ENCODE measurements around the gene DHX16.
"Not testable (repeated sequence)": the region's sequence is repeated elsewhere in the genome, so short reads cannot be mapped to it uniquely, and the experiment has no call there.

The DHX16 gene

DNA sequence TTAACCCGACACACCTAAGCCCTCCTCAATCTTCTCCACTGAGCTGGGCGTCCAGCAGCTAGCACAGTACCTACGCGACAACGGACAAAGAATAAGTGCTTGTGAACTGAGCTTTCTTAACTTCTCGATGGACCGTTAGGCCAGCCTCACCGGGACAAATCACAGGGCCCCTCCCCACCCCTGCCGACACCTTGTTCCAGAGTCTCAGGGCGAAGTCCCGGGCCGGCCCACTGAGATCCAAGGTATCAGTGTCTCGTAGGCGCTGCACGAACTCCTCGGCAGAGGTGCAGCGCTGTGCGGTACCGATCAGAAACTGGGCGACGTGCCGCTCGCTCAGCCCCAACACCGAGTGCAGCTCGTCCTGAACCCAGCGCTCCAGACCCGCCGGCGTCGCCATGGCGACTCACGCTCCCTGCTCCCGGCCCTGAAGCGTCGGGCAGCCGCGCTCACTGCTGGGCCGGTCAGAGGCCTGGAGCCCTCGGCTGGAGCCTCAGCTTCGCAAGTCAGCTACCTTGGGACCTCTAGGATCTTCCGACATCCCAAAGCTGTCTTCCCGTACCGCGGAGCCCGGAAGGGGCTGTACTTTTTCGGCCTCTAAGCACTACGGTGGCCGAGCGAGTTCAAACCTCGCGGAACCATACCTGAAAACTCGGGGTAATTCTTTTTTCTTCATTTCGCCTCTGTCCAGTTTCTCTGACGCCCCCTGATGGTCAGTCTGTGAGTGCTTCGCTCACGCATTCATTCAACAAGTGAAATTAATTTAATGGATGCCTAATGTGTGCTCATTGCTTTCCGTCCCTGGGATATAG is at the start of gene DHX16:
TSS of gene DHX16 (minus strand) at position 562 of the 809 bp plus-strand sequence. CDS start at position 397, 165 bp downstream.
- DNase-seq = peak; percentile 24 to 93 (median 82)

GRCh38 chr6:30722025-30722279 is 49.1 kb upstream of the DHX16 start:
- DNase-seq = peak in 2 of 14 donors; percentile 36 to 42

GRCh38 chr6:30721198-30722024 is 48.6 kb upstream of the DHX16 start:
- DNase-seq = peak in 13 of 14 donors; percentile 21 to 90 (median 70)

DNA sequence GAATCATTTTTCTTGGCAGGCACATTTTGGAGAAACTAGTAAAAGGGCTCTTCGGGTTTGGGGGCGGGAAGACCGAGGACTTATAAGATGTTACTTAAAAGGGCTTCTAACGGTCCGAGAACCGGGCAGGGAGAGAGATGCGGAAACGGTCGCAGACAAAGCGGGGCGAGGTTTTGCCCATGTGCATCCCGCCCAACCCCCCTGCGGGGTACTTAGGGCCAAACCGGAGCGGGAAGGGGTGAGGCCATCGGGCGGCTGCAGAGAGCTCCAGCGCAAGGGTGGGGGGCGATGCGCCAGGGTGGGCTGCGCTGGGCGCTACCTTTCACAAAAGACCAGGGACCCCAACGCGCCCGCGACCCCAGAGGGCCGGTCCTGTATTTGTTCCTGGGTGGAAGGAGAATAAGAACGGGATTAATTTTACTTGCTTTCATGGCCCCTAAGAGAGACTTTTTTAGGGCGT is 48.0 kb upstream of the DHX16 start:
- peak in 9 of 14 donors; percentile 15 to 73 (median 48) for DNase-seq

GRCh38 chr6:30719791-30720737 is 47.3 kb upstream of the DHX16 start, which contains the start of gene TUBB:
Gene TUBB (plus strand): TSS chr6:30720352. CDS start chr6:30720507, 155 bp downstream.
- peak; percentile 56 to 98 (median 95) for DNase-seq

DNA sequence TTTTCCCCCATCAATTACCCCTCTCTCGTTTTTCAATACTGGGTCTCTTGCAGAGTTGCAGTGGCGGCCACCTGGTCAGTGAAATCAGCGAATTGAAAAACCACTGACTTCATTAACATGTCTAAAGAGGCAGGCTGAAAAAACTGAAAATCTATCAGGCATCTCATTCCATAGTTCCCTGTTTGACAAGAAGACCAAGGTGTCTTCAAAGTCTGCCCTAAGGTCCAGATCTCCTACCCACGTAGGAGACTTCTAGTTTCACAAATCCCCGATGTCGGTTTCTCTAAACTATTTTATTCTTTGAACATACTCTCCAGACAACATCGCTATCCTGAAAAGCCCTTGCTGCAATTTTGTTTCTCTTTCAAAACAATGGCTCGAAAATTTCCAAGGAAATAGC is 46.5 kb upstream of the DHX16 start:
- DNase-seq = no peak

- not testable (repeated sequence) for DNase-seq
These were observed 45.3 kb upstream of the DHX16 start for GRCh38 chr6:30717845-30718720.

GRCh38 chr6:30717129-30717844 is 44.5 kb upstream of the DHX16 start, which contains the start of gene MDC1:
Gene MDC1 (minus strand): TSS chr6:30717281. CDS start chr6:30715175, 2,106 bp downstream.
- DNase-seq = peak; percentile 88 to 100 (median 98)

GRCh38 chr6:30716879-30717128 is 44.0 kb upstream of the DHX16 start:
- no peak for DNase-seq

GRCh38 chr6:30714263-30714662 is 41.5 kb upstream of the DHX16 start:
- DNase-seq = no peak

- no peak for DNase-seq
These were observed 39.7 kb upstream of the DHX16 start for GRCh38 chr6:30712441-30712945.

DNA sequence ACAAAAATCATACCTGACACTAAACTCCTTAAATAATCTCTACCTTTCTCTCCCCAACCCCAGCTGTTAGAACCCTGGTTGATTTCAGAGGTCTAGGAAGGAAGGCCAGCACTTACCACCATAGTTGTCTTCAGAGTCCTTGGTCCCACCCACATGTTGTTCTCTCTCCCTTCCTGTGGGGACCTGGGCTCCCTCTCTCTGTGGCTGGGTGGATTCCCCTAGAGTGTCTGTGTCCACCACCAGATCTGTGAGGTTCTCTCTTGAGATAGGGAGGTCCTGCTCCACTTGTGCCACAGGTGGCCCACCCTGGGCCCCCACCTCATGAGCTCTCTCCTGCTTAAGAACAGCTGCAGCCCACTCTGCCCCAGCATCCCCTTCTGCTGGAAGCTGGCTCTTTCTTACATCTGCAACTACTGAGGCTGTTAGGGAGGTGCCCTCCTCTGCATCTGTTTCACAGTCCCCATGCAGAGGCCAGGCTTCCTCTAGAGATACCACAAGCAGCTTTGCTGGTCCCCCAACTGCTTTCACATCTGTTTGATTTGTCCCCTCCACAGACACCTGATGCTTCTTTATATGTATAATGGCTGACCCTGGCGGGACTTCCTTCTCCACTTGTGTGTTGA is 39.1 kb upstream of the DHX16 start:
- no peak for DNase-seq

GRCh38 chr6:30709101-30709868 is 36.5 kb upstream of the DHX16 start:
- DNase-seq = no peak

DNA sequence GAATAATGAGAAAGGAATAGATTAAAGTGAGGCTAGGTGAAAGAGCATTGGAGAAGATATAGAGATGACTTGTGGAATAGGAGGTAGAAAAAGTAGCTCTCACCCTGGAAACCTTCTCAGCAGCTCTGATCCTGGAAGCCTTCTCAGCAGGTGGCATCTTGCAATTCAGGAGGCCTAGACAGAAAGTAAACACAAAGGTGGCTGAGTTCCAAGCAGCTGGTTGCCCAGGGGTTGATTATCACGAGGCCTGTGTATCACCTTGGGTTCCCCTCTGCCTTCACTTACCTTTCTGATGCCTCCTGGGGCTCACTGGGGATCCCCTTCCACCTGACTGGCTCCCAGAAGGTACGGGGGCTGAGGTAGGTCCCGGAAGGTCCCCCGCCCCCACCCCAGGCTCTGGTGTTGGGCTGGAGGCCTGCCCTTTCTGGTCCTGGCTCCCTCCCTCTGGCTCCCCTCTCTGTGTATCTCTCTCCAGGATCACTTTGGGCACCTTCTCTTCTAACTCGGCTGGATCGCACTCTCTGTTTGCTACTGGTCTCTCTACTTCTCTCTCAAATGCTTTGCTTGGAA is 34.6 kb upstream of the DHX16 start:
- DNase-seq = no peak

- DNase-seq = no peak
These were observed 32.8 kb upstream of the DHX16 start for GRCh38 chr6:30705620-30706019.

GRCh38 chr6:30703821-30704220 is 31.0 kb upstream of the DHX16 start:
- no peak for DNase-seq

- no peak for DNase-seq
These were observed 30.2 kb upstream of the DHX16 start for GRCh38 chr6:30703011-30703410.

GRCh38 chr6:30700340-30700739 is 27.5 kb upstream of the DHX16 start:
- DNase-seq = peak in 1 of 14 donors; percentile 8

- no peak for DNase-seq
These were observed 23.6 kb upstream of the DHX16 start for GRCh38 chr6:30696432-30696831.

Data from C1 segment of cervical spinal cord (tissue), 14 donors.